OCI-LY1 (cell line): Measurements from ENCODE around the gene NUP210L.

ENCODE experiments used
- H2AFZ ChIP-seq: fragments of 200-600 bp; sonication (generic), shearing (Covaris generic); 2 replicates; pipeline ENCODE4 v1.6.0; 2014; ENCODE audit warnings: antibody characterized with exemption, mild to moderate bottlenecking, low read length
- H3F3A ChIP-seq: fragments of 200-600 bp; sonication (generic), shearing (Covaris generic); 2 replicates; pipeline ENCODE4 v1.6.0; 2014; ENCODE audit warnings: mild to moderate bottlenecking, antibody characterized with exemption, low read length, moderate library complexity; ENCODE audit not compliant: insufficient read depth
- H3K27ac ChIP-seq: fragments of 200-600 bp; sonication (generic); 2 replicates; pipeline ENCODE4 v1.5.1; 2014; ENCODE audit warnings: low read length, mixed run types, mild to moderate bottlenecking, low read depth; ENCODE audit not compliant: poor library complexity, severe bottlenecking
- H3K27me3 ChIP-seq: fragments of 200-600 bp; sonication (generic); 2 replicates; pipeline ENCODE4 v1.6.0; 2014; ENCODE audit warnings: antibody characterized with exemption, mild to moderate bottlenecking, low read length, moderate library complexity; ENCODE audit not compliant: insufficient read depth
- H3K36me3 ChIP-seq: fragments of 200-600 bp; sonication (generic); 2 replicates; pipeline ENCODE4 v1.6.1; 2014; ENCODE audit warnings: mild to moderate bottlenecking, antibody characterized with exemption, low read length, moderate library complexity, mixed read lengths; ENCODE audit not compliant: insufficient read depth
- H3K4me1 ChIP-seq: fragments of 200-600 bp; sonication (generic); 2 replicates; pipeline ENCODE4 v1.5.1; 2014; ENCODE audit warnings: mild to moderate bottlenecking, low read length, moderate library complexity; ENCODE audit not compliant: insufficient read depth, severe bottlenecking
- H3K4me2 ChIP-seq: fragments of 200-600 bp; sonication (generic), shearing (Covaris generic); 2 replicates; pipeline ENCODE4 v1.6.1; 2014; ENCODE audit warnings: low read length
- H3K4me3 ChIP-seq: fragments of 200-600 bp; sonication (generic); 2 replicates; pipeline ENCODE4 v1.5.1; 2014; ENCODE audit warnings: low read length, low read depth, mild to moderate bottlenecking, mixed read lengths; ENCODE audit not compliant: poor library complexity, severe bottlenecking
- H3K79me2 ChIP-seq: fragments of 200-600 bp; shearing (Covaris generic); 2 replicates; pipeline ENCODE4 v1.6.1; 2016; ENCODE audit warnings: mixed run types, low read length, mixed read lengths; ENCODE audit not compliant: insufficient read depth
- H3K9ac ChIP-seq: fragments of 200-600 bp; sonication (generic), shearing (Covaris generic); 2 replicates; pipeline ENCODE4 v1.6.1; 2014; ENCODE audit warnings: mild to moderate bottlenecking, low read length, mixed read lengths
- H3K9me2 ChIP-seq: fragments of 200-600 bp; sonication (generic), shearing (Covaris generic); 2 replicates; pipeline ENCODE4 v1.6.1; 2014; ENCODE audit warnings: low read depth, mild to moderate bottlenecking, low read length, mixed read lengths
- H3K9me3 ChIP-seq: fragments of 200-600 bp; shearing (Covaris generic); 2 replicates; pipeline ENCODE4 v1.6.1; 2014; ENCODE audit warnings: low read length, mixed read lengths
- H4K20me1 ChIP-seq: fragments of 200-600 bp; sonication (generic), shearing (Covaris generic); 2 replicates; pipeline ENCODE4 v1.6.0; 2016; ENCODE audit warnings: mild to moderate bottlenecking, low read length; ENCODE audit not compliant: insufficient read depth
- CTCF ChIP-seq: fragments of 200-600 bp; sonication (generic), shearing (Covaris generic); IDR thresholded peaks from 2 replicates; pipeline ENCODE4 v1.5.1; 2017; ENCODE audit warnings: mild to moderate bottlenecking, antibody characterized with exemption, low read length, moderate library complexity, mixed read lengths
- EZH2 ChIP-seq: fragments of 200-600 bp; sonication (generic), shearing (Covaris generic); IDR thresholded peaks from 2 replicates; pipeline ENCODE4 v1.8.0; 2017; ENCODE audit warnings: borderline replicate concordance, mixed run types, mild to moderate bottlenecking, antibody characterized with exemption, low read length, moderate library complexity, mixed read lengths

Gene NUP210L

GRCh38 chr1:154171223-154171583 lies 16.3 kb upstream of the NUP210L start:
- Histone ChIP-seq H3K9me2 (no peaks in the 10 kb centered on the region), H3K4me1 (no peaks in the 10 kb centered on the region), H3K9ac (no peak overlapping the region), H4K20me1 (no peaks in the 10 kb centered on the region), H3K9me3 (no peaks in the 10 kb centered on the region), H3K27ac (no peak overlapping the region), H3K27me3 (no peaks in the 10 kb centered on the region), H3F3A (no peaks in the 10 kb centered on the region), H3K4me3 (no peak overlapping the region), H3K36me3 (peaks cover 89% of the 10 kb centered on the region), H3K79me2 (peaks cover 7% of the 10 kb centered on the region), H3K4me2 (no peak overlapping the region), H2AFZ (no peak overlapping the region)
- TF ChIP-seq CTCF (no peak), EZH2 (no peak)

DNA sequence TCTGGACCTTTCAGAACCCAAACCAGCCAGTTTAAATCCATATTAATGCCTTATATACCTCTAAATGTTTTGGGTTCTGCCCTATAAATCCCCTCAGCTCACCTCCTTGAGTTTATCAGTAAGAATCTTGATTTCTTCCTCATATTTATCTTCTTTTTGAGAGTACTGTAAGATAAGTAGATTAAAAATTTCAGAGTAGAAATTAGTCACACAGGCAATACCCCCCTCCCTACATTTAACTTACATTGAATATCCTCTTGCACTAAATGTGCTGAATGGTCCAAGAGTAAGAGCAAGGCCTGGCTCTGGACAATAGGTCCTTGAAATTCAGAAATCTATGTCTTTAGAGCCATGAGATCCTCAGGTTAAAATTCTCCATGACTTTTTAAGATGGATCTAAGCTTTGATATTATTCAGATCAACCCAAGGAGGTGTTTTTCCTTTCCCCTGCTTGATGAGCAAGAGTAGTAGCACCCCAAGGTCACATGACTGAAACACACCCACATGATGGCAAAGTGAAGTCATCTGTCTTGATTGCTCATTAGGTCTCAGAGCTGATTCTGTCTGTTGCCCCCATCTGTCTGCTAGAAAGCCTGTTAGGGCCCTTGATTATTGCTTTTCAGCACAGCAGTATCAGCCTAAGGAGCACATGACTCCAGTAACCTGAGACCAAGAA lies 15.8 kb upstream of the NUP210L start:
- Histone ChIP-seq H3K9me2 (no peaks in the 10 kb centered on the region), H3K27ac (no peak overlapping the region), H3K36me3 (peaks cover 89% of the 10 kb centered on the region), H4K20me1 (no peaks in the 10 kb centered on the region), H3F3A (no peaks in the 10 kb centered on the region), H3K27me3 (no peaks in the 10 kb centered on the region), H3K79me2 (peaks cover 5% of the 10 kb centered on the region), H3K4me2 (no peak overlapping the region), H3K4me3 (no peak overlapping the region), H3K9me3 (no peaks in the 10 kb centered on the region), H3K9ac (no peak overlapping the region), H2AFZ (no peak overlapping the region), H3K4me1 (no peaks in the 10 kb centered on the region)
- no peak for TF ChIP-seq EZH2
- TF ChIP-seq CTCF: no peak

DNA sequence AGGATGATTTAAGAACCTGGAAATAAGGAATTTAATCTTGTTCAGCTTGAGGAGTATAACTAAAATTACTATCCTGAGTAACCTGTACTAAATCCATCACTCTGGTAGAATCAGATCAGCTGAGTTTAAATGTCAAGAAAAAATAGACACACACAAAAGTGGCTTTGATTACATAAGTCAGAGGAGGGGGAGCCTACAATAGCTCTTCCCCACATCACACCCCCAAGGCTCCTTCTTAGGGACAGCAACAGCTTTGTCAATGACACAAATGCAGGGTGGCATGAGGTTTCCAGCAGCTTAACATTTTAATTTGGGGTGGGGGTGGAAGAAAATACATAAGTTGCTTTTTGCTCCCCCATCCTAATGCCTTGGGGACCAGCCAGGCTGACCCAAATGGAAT lies 12.6 kb upstream of the NUP210L start:
- H3K9ac ChIP-seq: no peak overlapping the region
- TF ChIP-seq CTCF (no peak), EZH2 (no peak)
- no peaks in the 10 kb centered on the region for H4K20me1 ChIP-seq
- H3K79me2 ChIP-seq: no peaks in the 10 kb centered on the region
- no peak overlapping the region for H2AFZ ChIP-seq
- H3K27ac ChIP-seq: no peak overlapping the region
- peaks cover 99% of the 10 kb centered on the region for H3K36me3 ChIP-seq
- H3K4me2 ChIP-seq: no peak overlapping the region
- no peaks in the 10 kb centered on the region for H3K4me1 ChIP-seq
- no peaks in the 10 kb centered on the region for H3F3A ChIP-seq
- no peak overlapping the region for H3K4me3 ChIP-seq
- H3K9me2 ChIP-seq: no peaks in the 10 kb centered on the region
- H3K27me3 ChIP-seq: no peaks in the 10 kb centered on the region
- H3K9me3 ChIP-seq: no peaks in the 10 kb centered on the region
